OCI-LY7 (cell line): Measurements from ENCODE around the gene ISOC2. TPM values are rescaled to one million over a fixed set of nuclear protein-coding genes. Genes with fewer than 3 reads are reported as not detected.

Experiments used
- BruUV-seq: library from RNA; stranded (reverse); fragments of 400-500 nt; replicated peaks from 2 replicates; lab custom pipeline; 2021; lab: Mats Ljungman, UMichigan
- CTCF ChIA-PET: fragments of 300-600 bp; sonication (Branson Sonifier 250); formaldehyde crosslinking; loops from one replicate; lab custom pipeline; 2022; ENCODE audit warnings: antibody characterized with exemption; ENCODE audit not compliant: unreplicated experiment; lab: Charles Lee
- POLR2A ChIA-PET: fragments of 300-600 bp; sonication (Branson Sonifier 250); formaldehyde crosslinking; loops from one replicate; lab custom pipeline; 2022; ENCODE audit warnings: antibody characterized with exemption; lab: Charles Lee
- DNase-seq: peaks from one replicate; pipeline ENCODE4 v3.0.0-alpha.2; 2015; ENCODE audit warnings: low spot score
- H2AFZ ChIP-seq: fragments of 200-600 bp; sonication (generic), shearing (Covaris generic); 2 replicates; pipeline ENCODE4 v1.6.1; 2014; ENCODE audit warnings: mild to moderate bottlenecking, antibody characterized with exemption, low read length, moderate library complexity
- H3K27ac ChIP-seq: fragments of 200-600 bp; sonication (generic); 2 replicates; pipeline ENCODE4 v1.5.1; 2014; ENCODE audit warnings: mixed run types, low read depth, mild to moderate bottlenecking, moderate library complexity, low read length, inconsistent platforms; ENCODE audit not compliant: poor library complexity, severe bottlenecking
- H3K36me3 ChIP-seq: fragments of 200-600 bp; sonication (generic); 2 replicates; pipeline ENCODE4 v1.6.1; 2014; ENCODE audit warnings: mild to moderate bottlenecking, antibody characterized with exemption, low read length, moderate library complexity, mixed read lengths; ENCODE audit not compliant: insufficient read depth
- H3K4me1 ChIP-seq: fragments of 200-600 bp; sonication (generic); 2 replicates; pipeline ENCODE4 v1.5.1; 2014; ENCODE audit warnings: mild to moderate bottlenecking, low read length; ENCODE audit not compliant: insufficient read depth, poor library complexity, severe bottlenecking
- H3K4me2 ChIP-seq: fragments of 200-600 bp; sonication (generic); 2 replicates; pipeline ENCODE4 v1.6.1; 2014; ENCODE audit warnings: mild to moderate bottlenecking, low read length
- H3K4me3 ChIP-seq: fragments of 200-600 bp; sonication (generic); 2 replicates; pipeline ENCODE4 v1.5.1; 2014; ENCODE audit warnings: mild to moderate bottlenecking, low read depth, low read length; ENCODE audit not compliant: poor library complexity, severe bottlenecking
- H3K79me2 ChIP-seq: fragments of 200-600 bp; sonication (generic); 2 replicates; pipeline ENCODE4 v1.6.1; 2016; ENCODE audit warnings: low read depth, mild to moderate bottlenecking, low read length, moderate library complexity, mixed read lengths; ENCODE audit not compliant: insufficient read depth
- H3K9me2 ChIP-seq: fragments of 200-600 bp; sonication (generic); 2 replicates; pipeline ENCODE4 v1.6.1; 2016; ENCODE audit warnings: mild to moderate bottlenecking, low read length, mixed read lengths; ENCODE audit not compliant: insufficient read depth
- H3K9me3 ChIP-seq: fragments of 200-600 bp; sonication (generic); 2 replicates; pipeline ENCODE4 v1.6.1; 2014; ENCODE audit warnings: mild to moderate bottlenecking, mixed run types, low read length, mixed read lengths
- H4K20me1 ChIP-seq: fragments of 200-600 bp; sonication (generic); 2 replicates; pipeline ENCODE4 v1.6.1; 2014; ENCODE audit warnings: mild to moderate bottlenecking, antibody characterized with exemption, low read length, moderate library complexity, mixed read lengths; ENCODE audit not compliant: insufficient read depth
- CTCF ChIP-seq: fragments of 200-600 bp; sonication (generic); conservative IDR thresholded peaks from 2 replicates; pipeline ENCODE4 v1.5.1; 2014; ENCODE audit warnings: mild to moderate bottlenecking, antibody characterized with exemption, low read length, moderate library complexity, mixed read lengths
- EZH2phosphoT487 ChIP-seq: fragments of 200-600 bp; sonication (generic); IDR thresholded peaks from 2 replicates; pipeline ENCODE4 v1.6.1; 2018; ENCODE audit warnings: low read depth, borderline replicate concordance, mild to moderate bottlenecking, mixed run types, antibody characterized with exemption, low read length, moderate library complexity, mixed read lengths
- intact Hi-C: fragments of 100-400 bp; cut with micrococcal nuclease; formaldehyde crosslinking; loops from one replicate; pipeline ENCODE4 v1.10.0; 2022; ENCODE audit not compliant: unreplicated experiment
- total RNA-seq, 2 experiments: library from RNA; depleted of rRNA in 1 of 2; stranded (reverse); fragments of >200 nt in 1 of 2; shearing (Covaris generic) in 1 of 2; gene quantifications; 2 replicates each; pipeline ENCODE4 v1.2.3, GENCODE V29; 2014 to 2022

Gene ISOC2
- total RNA-seq, 2 experiments from 2014 or later: 37.0 to 115 TPM

- Histone ChIP-seq H2AFZ (no peak overlapping the region), H3K27ac (no peak overlapping the region), H3K4me3 (no peak overlapping the region), H3K4me2 (no peak overlapping the region), H3K9me2 (no peaks in the 10 kb centered on the region), H4K20me1 (no peaks in the 10 kb centered on the region), H3K9me3 (no peaks in the 10 kb centered on the region), H3K36me3 (no peaks in the 10 kb centered on the region), H3K4me1 (peaks cover 10% of the 10 kb centered on the region), H3K79me2 (no peaks in the 10 kb centered on the region)
- intact Hi-C loops: no loop called here
- TF ChIP-seq EZH2phosphoT487 (no peak), CTCF (no peak)
- BruUV-seq: no TSS peak
- ChIA-PET POLR2A (no interaction called here), CTCF (no interaction called here)
- DNase-seq: no peak
Observed at GRCh38 chr19:55472463-55472862, 11.0 kb upstream of the ISOC2 start.

- no peak overlapping the region for H3K4me2 ChIP-seq
- POLR2A ChIA-PET: no interaction called here
- intact Hi-C loops: no loop called here
Observed at GRCh38 chr19:55471266-55471665, 9.8 kb upstream of the ISOC2 start.

More at GRCh38 chr19:55471266-55471665, 9.8 kb upstream of the ISOC2 start:
- H3K9me3 ChIP-seq: no peaks in the 10 kb centered on the region
- no peaks in the 10 kb centered on the region for H4K20me1 ChIP-seq
- no peak overlapping the region for H3K27ac ChIP-seq
- CTCF ChIA-PET: no interaction called here
- no peak for DNase-seq
- H3K36me3 ChIP-seq: no peaks in the 10 kb centered on the region
- no peaks in the 10 kb centered on the region for H3K9me2 ChIP-seq
- H3K79me2 ChIP-seq: no peaks in the 10 kb centered on the region
- TF ChIP-seq EZH2phosphoT487: no peak
- no peak for TF ChIP-seq CTCF
- H3K4me3 ChIP-seq: no peak overlapping the region
- H3K4me1 ChIP-seq: peaks cover 10% of the 10 kb centered on the region
- no TSS peak for BruUV-seq
- H2AFZ ChIP-seq: no peak overlapping the region
